ENCODE results near the gene RAB11FIP2.

The RAB11FIP2 gene

GRCh38 chr10:117960345-117960935 lies 86.3 kb downstream of the RAB11FIP2 start:
- no peak for TF ChIP-seq CTCF (IDR thresholded peaks at IDR 0.05; ENCODE audit: insufficient read depth, low read length, poor library complexity, severe bottlenecking)
- DNase-seq (ENCODE audit: extremely low read depth, insufficient read length), result no peak
- H3K36me3 ChIP-seq (ENCODE audit: control insufficient read depth, insufficient read depth, low read length), result no peaks in the 10 kb centered on the region
- H3K27me3 ChIP-seq (replicated peaks; ENCODE audit: control insufficient read depth, insufficient read depth, low read length), result no peaks in the 10 kb centered on the region; the same call in 1 of the 2 replicates
- no peak overlapping the region for H3K4me3 ChIP-seq (replicated peaks; ENCODE audit: low read depth, low read length)

DNA sequence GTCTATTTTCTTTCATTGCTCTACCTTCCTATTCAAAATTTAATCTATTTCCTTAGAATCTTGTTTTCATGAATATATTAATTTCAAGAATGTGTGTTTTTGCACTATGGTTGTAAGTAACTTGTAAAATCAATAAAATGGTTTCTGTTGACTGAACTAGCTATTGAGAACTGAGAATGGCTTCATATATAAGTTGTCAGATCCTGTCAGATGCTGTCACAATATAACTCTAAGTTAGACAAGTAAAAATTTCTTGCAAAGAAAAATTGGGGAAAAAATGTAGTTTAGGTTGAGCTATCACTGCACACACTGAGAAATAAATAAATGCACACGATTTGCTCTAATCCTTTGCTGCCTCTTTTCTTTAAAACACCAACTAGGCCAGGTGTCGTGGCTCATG lies 89.8 kb downstream of the RAB11FIP2 start:
- DNase-seq (ENCODE audit: extremely low read depth, insufficient read length), result no peak
- Histone ChIP-seq H3K4me3 (replicated peaks; ENCODE audit: low read depth, low read length) (no peak overlapping the region), H3K36me3 (ENCODE audit: control insufficient read depth, insufficient read depth, low read length) (no peaks in the 10 kb centered on the region), H3K27me3 (replicated peaks; ENCODE audit: control insufficient read depth, insufficient read depth, low read length) (no peaks in the 10 kb centered on the region; the same call in 1 of the 2 replicates)
- TF ChIP-seq CTCF (IDR thresholded peaks at IDR 0.05; ENCODE audit: insufficient read depth, low read length, poor library complexity, severe bottlenecking), result no peak

- Histone ChIP-seq H3K4me3 (replicated peaks; ENCODE audit: low read depth, low read length) (no peak overlapping the region), H3K36me3 (ENCODE audit: control insufficient read depth, insufficient read depth, low read length) (no peaks in the 10 kb centered on the region), H3K27me3 (replicated peaks; ENCODE audit: control insufficient read depth, insufficient read depth, low read length) (no peaks in the 10 kb centered on the region)
- no peak for TF ChIP-seq CTCF (IDR thresholded peaks at IDR 0.05; ENCODE audit: insufficient read depth, low read length, poor library complexity, severe bottlenecking)
- no peak for DNase-seq (ENCODE audit: extremely low read depth, insufficient read length)
Observed at GRCh38 chr10:117955176-117955575, 91.6 kb downstream of the RAB11FIP2 start.

Measured in GM06990 (cell line).